SU-DHL-6 (cell line): Measurements from ENCODE around the gene NUDT16.
"Not testable (repeated sequence)": the region's sequence is repeated elsewhere in the genome, so short reads cannot be mapped to it uniquely, and the experiment has no call there.

Experiments used
- H2AFZ ChIP-seq: fragments of 200-600 bp; sonication (generic); 2 replicates; pipeline ENCODE4 v1.6.1; 2014; ENCODE audit warnings: low read depth, mild to moderate bottlenecking, moderate library complexity, mixed read lengths, antibody characterized with exemption, low read length; ENCODE audit not compliant: severe bottlenecking
- H3F3A ChIP-seq: fragments of 200-600 bp; shearing (Covaris generic); 2 replicates; pipeline ENCODE4 v1.6.0; 2016; ENCODE audit warnings: antibody characterized with exemption, mild to moderate bottlenecking; ENCODE audit not compliant: insufficient read depth
- H3K27ac ChIP-seq: fragments of 200-600 bp; sonication (generic); 2 replicates; pipeline ENCODE4 v1.5.1; 2016; ENCODE audit warnings: low read depth, mild to moderate bottlenecking, low read length, moderate library complexity, mixed read lengths
- H3K27me3 ChIP-seq: fragments of 200-600 bp; sonication (generic), shearing (Covaris generic); 2 replicates; pipeline ENCODE4 v1.6.0; 2014; ENCODE audit warnings: mild to moderate bottlenecking, low read length
- H3K36me3 ChIP-seq: fragments of 200-600 bp; sonication (generic); 2 replicates; pipeline ENCODE4 v1.6.1; 2014; ENCODE audit warnings: mild to moderate bottlenecking, low read length, mixed read lengths
- H3K4me2 ChIP-seq: fragments of 300-600, 200-600 bp; shearing (Covaris generic), sonication (generic); 2 replicates; pipeline ENCODE4 v1.6.0; 2014; ENCODE audit warnings: low read length, low read depth, mild to moderate bottlenecking; ENCODE audit not compliant: poor library complexity, severe bottlenecking
- H3K4me3 ChIP-seq: fragments of 200-600 bp; sonication (generic); 2 replicates; pipeline ENCODE4 v1.5.1; 2014; ENCODE audit warnings: antibody characterized with exemption, low read length, mild to moderate bottlenecking, mixed read lengths; ENCODE audit not compliant: insufficient read depth, poor library complexity, severe bottlenecking
- H3K79me2 ChIP-seq: fragments of 200-600 bp; sonication (generic); 2 replicates; pipeline ENCODE4 v1.6.1; 2014; ENCODE audit warnings: mild to moderate bottlenecking, low read length, moderate library complexity; ENCODE audit not compliant: insufficient read depth
- H3K9ac ChIP-seq: fragments of 200-600 bp; sonication (generic); 2 replicates; pipeline ENCODE4 v1.7.0; 2014; ENCODE audit warnings: mild to moderate bottlenecking, low read length
- H3K9me2 ChIP-seq: fragments of 200-600 bp; sonication (generic); replicated peaks from 2 replicates; pipeline ENCODE4 v1.6.1; 2014; ENCODE audit warnings: low read length; ENCODE audit not compliant: insufficient read depth
- H3K9me3 ChIP-seq: fragments of 200-600 bp; sonication (generic); 2 replicates; pipeline ENCODE4 v1.6.1; 2014; ENCODE audit warnings: low read length, mixed read lengths; ENCODE audit not compliant: insufficient read depth
- H4K20me1 ChIP-seq: fragments of 200-600 bp; sonication (generic); 2 replicates; pipeline ENCODE4 v1.6.1; 2014; ENCODE audit warnings: low read depth, mild to moderate bottlenecking, antibody characterized with exemption, low read length, moderate library complexity, mixed read lengths
- CTCF ChIP-seq: fragments of 200-600 bp; sonication (generic); IDR thresholded peaks from one replicate; pipeline ENCODE4 v1.5.1; 2017; ENCODE audit warnings: antibody characterized with exemption, mild to moderate bottlenecking, low read length, moderate library complexity; ENCODE audit not compliant: insufficient read depth, poor library complexity, severe bottlenecking
- EZH2phosphoT487 ChIP-seq: fragments of 200-600 bp; sonication (generic), shearing (Covaris generic); conservative IDR thresholded peaks from 2 replicates; pipeline ENCODE4 v1.6.1; 2018; ENCODE audit warnings: mild to moderate bottlenecking, antibody characterized with exemption, low read length, moderate library complexity, mixed read lengths

Gene NUDT16

GRCh38 chr3:131363275-131363674 is 18.3 kb upstream of the NUDT16 start:
- Histone ChIP-seq H3K27ac (no peak overlapping the region), H3K36me3 (no peaks in the 10 kb centered on the region), H3K79me2 (no peaks in the 10 kb centered on the region), H3K4me3 (no peak overlapping the region), H4K20me1 (no peaks in the 10 kb centered on the region), H3K9me3 (no peaks in the 10 kb centered on the region), H3F3A (no peaks in the 10 kb centered on the region), H3K9ac (no peak overlapping the region), H3K4me2 (no peak overlapping the region), H3K9me2 (no peaks in the 10 kb centered on the region), H3K27me3 (no peaks in the 10 kb centered on the region; the same call in 1 of the 2 replicates), H2AFZ (no peak overlapping the region)
- TF ChIP-seq EZH2phosphoT487 (no peak), CTCF (no peak)

- Histone ChIP-seq H3F3A (no peaks in the 10 kb centered on the region), H3K9me2 (no peaks in the 10 kb centered on the region), H3K4me3 (no peak overlapping the region), H3K9ac (no peak overlapping the region), H3K79me2 (no peaks in the 10 kb centered on the region), H2AFZ (no peak overlapping the region), H3K27me3 (no peaks in the 10 kb centered on the region), H4K20me1 (no peaks in the 10 kb centered on the region), H3K9me3 (no peaks in the 10 kb centered on the region), H3K4me2 (no peak overlapping the region), H3K36me3 (no peaks in the 10 kb centered on the region), H3K27ac (no peak overlapping the region)
- TF ChIP-seq CTCF, result no peak
- no peak for TF ChIP-seq EZH2phosphoT487
Observed at GRCh38 chr3:131370935-131371687, 10.5 kb upstream of the NUDT16 start.

GRCh38 chr3:131371688-131372066 is 9.9 kb upstream of the NUDT16 start:
- H3K4me3 ChIP-seq, result no peak overlapping the region
- H4K20me1 ChIP-seq, result no peaks in the 10 kb centered on the region
- H3K36me3 ChIP-seq, result no peaks in the 10 kb centered on the region
- no peaks in the 10 kb centered on the region for H3F3A ChIP-seq
- no peaks in the 10 kb centered on the region for H3K9me2 ChIP-seq
- H3K27me3 ChIP-seq, result no peaks in the 10 kb centered on the region
- no peaks in the 10 kb centered on the region for H3K79me2 ChIP-seq
- no peak for TF ChIP-seq EZH2phosphoT487
- H3K4me2 ChIP-seq, result no peak overlapping the region
- no peak overlapping the region for H2AFZ ChIP-seq
- H3K27ac ChIP-seq, result no peak overlapping the region
- H3K9ac ChIP-seq, result no peak overlapping the region
- no peaks in the 10 kb centered on the region for H3K9me3 ChIP-seq

GRCh38 chr3:131374741-131375140 is 6.8 kb upstream of the NUDT16 start:
- TF ChIP-seq CTCF (no peak), EZH2phosphoT487 (no peak)
- Histone ChIP-seq H3K4me2 (no peak overlapping the region), H3K9me2 (no peaks in the 10 kb centered on the region), H3K9me3 (no peaks in the 10 kb centered on the region), H3K36me3 (no peaks in the 10 kb centered on the region), H4K20me1 (no peaks in the 10 kb centered on the region), H3K27me3 (no peaks in the 10 kb centered on the region), H2AFZ (no peak overlapping the region), H3K27ac (no peak overlapping the region), H3K9ac (no peak overlapping the region), H3K79me2 (no peaks in the 10 kb centered on the region), H3F3A (no peaks in the 10 kb centered on the region), H3K4me3 (no peak overlapping the region)

GRCh38 chr3:131380821-131381444 is 641 bp upstream of the NUDT16 start:
- Histone ChIP-seq H3K4me3 (peak overlapping the region; percentile 61), H3K9ac (peak overlapping the region; percentile 50)
- not testable (repeated sequence) for H3K27ac ChIP-seq

More at GRCh38 chr3:131380821-131381444, 641 bp upstream of the NUDT16 start:
- H3K79me2 ChIP-seq, H3K36me3 ChIP-seq, H3K9me2 ChIP-seq, H3F3A ChIP-seq, H4K20me1 ChIP-seq, H3K27me3 ChIP-seq, H3K9me3 ChIP-seq: not testable (repeated sequence)
- H3K4me2 ChIP-seq, result peak overlapping the region; percentile 42
- peak overlapping the region; percentile 85 for H2AFZ ChIP-seq
